A375 (cell line): ENCODE data around the gene TMEM207. TPM values are rescaled to one million over a fixed set of nuclear protein-coding genes. Genes with fewer than 3 reads are reported as not detected.

Source experiments
- total RNA-seq: library from RNA; depleted of rRNA; stranded (reverse); fragments of >200 nt; shearing (Covaris generic); gene quantifications from 2 replicates; pipeline ENCODE4 v1.2.3, GENCODE V29; 2014; rRNA removed

The TMEM207 gene
- not detected in 2 replicates for total RNA-seq

DNA sequence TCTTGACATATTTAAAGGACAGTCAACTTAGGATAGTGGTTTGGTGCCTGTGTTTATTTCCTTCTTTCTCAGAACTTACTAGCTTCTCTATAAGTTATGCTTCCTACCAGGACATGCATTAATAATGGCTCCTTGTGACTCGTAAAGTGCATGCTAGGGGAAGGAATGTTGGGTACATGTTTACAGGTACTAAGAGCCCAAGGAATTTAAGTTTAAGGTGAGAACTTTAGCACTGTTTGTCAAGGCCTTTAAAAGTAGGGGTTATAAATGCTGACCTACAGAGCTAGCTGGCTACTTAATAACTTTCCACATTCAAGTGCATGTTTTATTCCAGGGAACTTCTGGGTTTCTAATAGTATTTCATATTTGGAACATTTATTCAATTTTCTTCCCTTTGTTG lies at the start of gene TMEM207:
TMEM207 (minus strand) TSS at position 101 of the 400 bp plus-strand sequence; CDS start at position 9, 92 bp downstream.

DNA sequence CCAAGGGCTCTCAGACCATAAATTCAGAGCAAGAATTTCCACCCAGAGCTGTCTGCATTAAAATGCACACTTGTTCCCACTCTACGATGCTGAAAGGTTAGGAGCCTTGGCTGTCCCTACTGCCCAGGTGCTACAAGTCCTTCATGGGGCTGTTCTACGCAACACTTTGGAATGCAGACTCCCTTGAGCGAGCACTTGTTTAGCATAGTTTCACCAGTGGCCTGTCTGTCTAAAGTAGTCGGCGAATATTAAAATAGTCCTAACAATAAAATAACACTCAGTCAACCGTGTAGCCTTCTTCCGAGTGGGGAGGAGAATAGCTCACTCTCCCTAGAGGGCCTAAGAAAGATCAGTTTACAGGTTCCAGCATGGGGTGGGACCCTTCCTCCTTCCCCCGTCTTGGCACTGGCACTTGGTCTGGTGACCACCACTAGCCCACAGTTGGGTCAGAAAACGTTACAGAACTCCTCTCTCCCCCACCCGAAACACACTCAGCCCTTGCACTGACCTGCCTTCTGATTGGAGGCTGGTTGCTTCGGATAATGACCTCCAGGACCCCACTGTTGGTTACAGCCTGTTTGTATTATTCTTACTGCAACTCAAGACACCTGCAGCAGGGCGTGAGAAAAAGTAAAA lies 62.0 kb downstream of the TMEM207 start, which contains the start of gene CLDN16:
CLDN16 (plus strand) TSS at position 586 of the 636 bp plus-strand sequence. CDS start 167 bp downstream, outside the sequence.

Other genes with a start within 250 kb of the TMEM207 start
- 2.0 and 2.2 TPM in 2 replicates for gene CLDN1, start 127.5 kb downstream of the TMEM207 start, total RNA-seq
- gene CLDN16, start 61.7 kb downstream of the TMEM207 start, total RNA-seq: not detected in 2 replicates
- 21.1 and 21.8 TPM in 2 replicates for gene IL1RAP, start 64.2 kb upstream of the TMEM207 start, total RNA-seq